HFFc6 (cell line): ENCODE measurements around the gene DLX2. TPM values are rescaled to one million over a fixed set of nuclear protein-coding genes. Genes with fewer than 3 reads are reported as not detected.

Source experiments
- DNase-seq: peaks from one replicate; pipeline ENCODE4 v3.0.0-alpha.2; 2018
- H3K27ac Mint-ChIP-seq: 2 replicates; pipeline ENCODE4 v1.8.0; 2020; ENCODE audit warnings: mild to moderate bottlenecking, mixed read lengths
- H3K27me3 Mint-ChIP-seq: 2 replicates; pipeline ENCODE4 v1.8.0; 2021; ENCODE audit warnings: mild to moderate bottlenecking, moderate library complexity, mixed read lengths; ENCODE audit not compliant: insufficient read depth
- H3K36me3 Mint-ChIP-seq: 2 replicates; pipeline ENCODE4 v1.8.0; 2021; ENCODE audit warnings: low read depth, mixed read lengths
- H3K4me1 Mint-ChIP-seq: 2 replicates; pipeline ENCODE4 v1.8.0; 2020; ENCODE audit warnings: low read depth, mixed read lengths
- H3K4me3 Mint-ChIP-seq: 2 replicates; pipeline ENCODE4 v1.8.0; 2020; ENCODE audit warnings: mild to moderate bottlenecking, moderate library complexity, mixed read lengths
- H3K9me3 Mint-ChIP-seq: 2 replicates; pipeline ENCODE4 v1.8.0; 2020; ENCODE audit warnings: mild to moderate bottlenecking, mixed read lengths
- total RNA-seq, 6 experiments: library from RNA; stranded (reverse); fragmentation: NEBNext Ultra II Directional; extraction: Animal tissue kit (Norgen Biotek cat#: 25700); gene quantifications; 2 replicates in 1 of 6; 3 replicates in 5 of 6; pipeline ENCODE4 v1.2.3, GENCODE V29; 2021
- TF ChIP-seq, protein P1 (sequence below): fragments of 200-600 bp; sonication (generic); IDR thresholded peaks from 2 replicates; pipeline ENCODE4 v1.5.0; 2021; ENCODE audit warnings: antibody characterized with exemption, mild to moderate bottlenecking

DLX2 gene
- total RNA-seq, 6 experiments from 2014 or later, result 8.8 to 12.6 (median 9.5) TPM

- TF ChIP-seq, protein P1, sequence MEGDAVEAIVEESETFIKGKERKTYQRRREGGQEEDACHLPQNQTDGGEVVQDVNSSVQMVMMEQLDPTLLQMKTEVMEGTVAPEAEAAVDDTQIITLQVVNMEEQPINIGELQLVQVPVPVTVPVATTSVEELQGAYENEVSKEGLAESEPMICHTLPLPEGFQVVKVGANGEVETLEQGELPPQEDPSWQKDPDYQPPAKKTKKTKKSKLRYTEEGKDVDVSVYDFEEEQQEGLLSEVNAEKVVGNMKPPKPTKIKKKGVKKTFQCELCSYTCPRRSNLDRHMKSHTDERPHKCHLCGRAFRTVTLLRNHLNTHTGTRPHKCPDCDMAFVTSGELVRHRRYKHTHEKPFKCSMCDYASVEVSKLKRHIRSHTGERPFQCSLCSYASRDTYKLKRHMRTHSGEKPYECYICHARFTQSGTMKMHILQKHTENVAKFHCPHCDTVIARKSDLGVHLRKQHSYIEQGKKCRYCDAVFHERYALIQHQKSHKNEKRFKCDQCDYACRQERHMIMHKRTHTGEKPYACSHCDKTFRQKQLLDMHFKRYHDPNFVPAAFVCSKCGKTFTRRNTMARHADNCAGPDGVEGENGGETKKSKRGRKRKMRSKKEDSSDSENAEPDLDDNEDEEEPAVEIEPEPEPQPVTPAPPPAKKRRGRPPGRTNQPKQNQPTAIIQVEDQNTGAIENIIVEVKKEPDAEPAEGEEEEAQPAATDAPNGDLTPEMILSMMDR, result peak; percentile 76
- DNase-seq, result peak; percentile 49
- H3K9me3 Mint-ChIP-seq, result no peaks in the 10 kb centered on the region
Observed at GRCh38 chr2:172113617-172114016, 10.9 kb upstream of the DLX2 start.

DNA sequence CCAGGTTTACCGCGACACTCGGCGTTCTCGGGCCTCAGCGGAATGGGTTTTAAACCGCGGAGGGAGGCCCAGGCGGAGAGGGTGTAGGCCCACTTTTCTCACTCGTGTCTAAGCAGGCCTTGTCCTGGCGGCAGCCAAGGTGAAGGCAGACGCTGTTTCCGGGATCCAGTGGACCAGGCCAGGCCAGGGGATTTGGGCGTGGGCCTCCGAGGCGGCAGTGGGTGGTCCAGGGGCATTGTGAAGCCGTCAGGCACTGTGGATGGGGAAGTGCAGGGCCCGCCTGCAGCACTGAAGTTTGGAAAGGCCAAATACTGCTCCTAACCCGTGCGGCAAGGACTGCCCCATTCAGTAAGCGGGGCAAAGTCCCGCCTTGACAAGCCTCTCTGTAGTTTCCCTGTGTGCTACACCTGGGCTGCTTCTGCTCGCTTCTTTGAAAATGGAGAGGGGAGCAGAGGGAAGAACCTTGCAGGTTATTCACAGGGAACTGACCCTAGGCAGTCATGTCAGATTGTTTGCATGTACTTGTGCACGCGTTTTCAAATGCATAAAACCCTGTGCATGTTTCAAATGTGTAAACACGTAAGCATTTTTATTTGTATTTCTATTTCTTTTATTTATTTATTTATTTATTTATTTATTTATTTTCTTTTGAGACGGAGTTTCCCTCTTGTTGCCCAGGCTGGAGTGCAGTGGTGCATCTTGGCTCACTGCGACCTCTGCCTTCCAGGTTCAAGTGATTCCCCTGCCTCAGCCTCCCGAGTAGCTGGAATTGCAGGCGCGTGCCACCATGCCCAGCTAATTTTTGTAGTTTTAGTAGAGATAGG lies 7.5 kb upstream of the DLX2 start:
- Mint-ChIP-seq H3K27ac (no peak overlapping the region), H3K4me1 (peaks cover 16% of the 10 kb centered on the region), H3K9me3 (no peaks in the 10 kb centered on the region), H3K4me3 (no peak overlapping the region), H3K27me3 (no peaks in the 10 kb centered on the region), H3K36me3 (no peaks in the 10 kb centered on the region)
- no peak for DNase-seq
- TF ChIP-seq, protein P1, result no peak

More at GRCh38 chr2:172113617-172114016, 10.9 kb upstream of the DLX2 start:
- H3K36me3 Mint-ChIP-seq, result no peaks in the 10 kb centered on the region
- no peaks in the 10 kb centered on the region for H3K27me3 Mint-ChIP-seq
- no peak overlapping the region for H3K4me3 Mint-ChIP-seq
- peaks cover 9% of the 10 kb centered on the region for H3K4me1 Mint-ChIP-seq
- no peak overlapping the region for H3K27ac Mint-ChIP-seq

- no peaks in the 10 kb centered on the region for H3K27me3 Mint-ChIP-seq
- DNase-seq, result no peak
- H3K9me3 Mint-ChIP-seq, result no peaks in the 10 kb centered on the region
- no peak overlapping the region for H3K4me3 Mint-ChIP-seq
- no peaks in the 10 kb centered on the region for H3K36me3 Mint-ChIP-seq
- peaks cover 19% of the 10 kb centered on the region for H3K4me1 Mint-ChIP-seq
- TF ChIP-seq, protein P1, result no peak
- H3K27ac Mint-ChIP-seq, result no peak overlapping the region
Observed at GRCh38 chr2:172109256-172109987, 6.7 kb upstream of the DLX2 start.

- H3K27ac Mint-ChIP-seq, result no peak overlapping the region
- H3K36me3 Mint-ChIP-seq, result no peaks in the 10 kb centered on the region
- TF ChIP-seq, protein P1, result no peak
- no peak overlapping the region for H3K4me3 Mint-ChIP-seq
- H3K9me3 Mint-ChIP-seq, result no peaks in the 10 kb centered on the region
- no peak for DNase-seq
- H3K27me3 Mint-ChIP-seq, result no peaks in the 10 kb centered on the region
- peaks cover 24% of the 10 kb centered on the region for H3K4me1 Mint-ChIP-seq
Observed at GRCh38 chr2:172108587-172108930, 5.9 kb upstream of the DLX2 start.

GRCh38 chr2:172107690-172108586 lies 5.2 kb upstream of the DLX2 start:
- TF ChIP-seq, protein P1, result no peak
- H3K27ac Mint-ChIP-seq, result no peak overlapping the region
- H3K9me3 Mint-ChIP-seq, result no peaks in the 10 kb centered on the region
- no peaks in the 10 kb centered on the region for H3K27me3 Mint-ChIP-seq
- H3K36me3 Mint-ChIP-seq, result no peaks in the 10 kb centered on the region
- peaks cover 27% of the 10 kb centered on the region for H3K4me1 Mint-ChIP-seq
- DNase-seq, result no peak
- H3K4me3 Mint-ChIP-seq, result peak overlapping the region; percentile 92; the same call in 1 of the 2 replicates
